HUES48 (cell line): ENCODE measurements around the gene POMP.

Source experiments
- H3K27ac ChIP-seq: one replicate; pipeline ENCODE4 v1.7.0; 2013; ENCODE audit warnings: low read depth, low read length, inconsistent platforms
- H3K27me3 ChIP-seq: 2 replicates; pipeline ENCODE4 v1.6.1; 2013; ENCODE audit warnings: mild to moderate bottlenecking, low read length; ENCODE audit not compliant: control insufficient read depth, insufficient read depth
- H3K36me3 ChIP-seq: 2 replicates; pipeline ENCODE4 v1.6.1; 2013; ENCODE audit warnings: low read length; ENCODE audit not compliant: control insufficient read depth, insufficient read depth
- H3K4me1 ChIP-seq: 2 replicates; pipeline ENCODE4 v1.6.1; 2013; ENCODE audit warnings: mild to moderate bottlenecking, low read length; ENCODE audit not compliant: control insufficient read depth, insufficient read depth
- H3K4me3 ChIP-seq: 2 replicates; pipeline ENCODE4 v1.5.1; 2013; ENCODE audit warnings: mild to moderate bottlenecking, low read depth, low read length
- H3K9ac ChIP-seq: 2 replicates; pipeline ENCODE4 v1.6.1; 2013; ENCODE audit warnings: mild to moderate bottlenecking, low read depth, low read length, moderate library complexity
- H3K9me3 ChIP-seq: 2 replicates; pipeline ENCODE4 v1.6.1; 2013; ENCODE audit warnings: low read length; ENCODE audit not compliant: control insufficient read depth, insufficient read depth

The POMP gene

DNA sequence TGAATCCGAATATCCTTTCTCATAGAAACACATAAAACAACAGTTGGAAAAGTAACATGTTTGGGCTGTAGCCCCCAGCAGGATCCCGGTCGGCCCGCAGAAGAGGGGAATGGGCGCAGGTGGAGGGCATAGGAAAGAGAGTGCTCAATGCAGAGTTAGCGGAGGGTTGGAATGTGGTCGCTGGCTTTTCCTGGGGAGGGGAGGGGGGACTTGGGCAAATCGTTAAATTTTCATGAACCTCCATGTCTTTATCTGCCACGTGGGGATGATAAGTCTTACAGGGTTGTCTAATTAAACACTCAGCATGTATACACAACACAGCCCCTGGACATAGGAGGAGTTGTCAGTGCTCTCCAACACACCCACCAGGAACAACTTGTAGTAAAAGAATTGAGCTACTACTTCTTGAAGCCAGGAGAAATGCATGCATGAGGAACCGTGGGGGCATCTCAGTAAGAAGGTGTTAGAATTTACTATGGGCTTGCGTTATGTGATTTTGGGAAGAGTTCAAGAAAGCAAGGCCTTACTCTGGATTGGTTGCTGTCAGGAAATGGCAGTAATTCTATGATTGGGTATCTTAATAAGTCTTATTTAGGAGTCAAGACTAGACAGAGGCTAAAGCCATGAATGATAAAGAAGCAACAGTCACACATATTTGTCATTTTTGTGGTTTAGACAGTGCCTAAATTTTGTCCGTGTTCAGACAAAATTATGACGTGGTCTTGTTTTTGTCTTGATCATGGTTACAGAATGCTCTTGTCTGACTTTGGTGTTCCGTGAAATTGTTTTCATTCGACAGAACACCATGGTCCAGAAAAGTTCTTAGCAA lies 60.5 kb downstream of the POMP start:
- Histone ChIP-seq H3K9me3 (no peaks in the 10 kb centered on the region), H3K36me3 (no peaks in the 10 kb centered on the region), H3K27me3 (peaks cover 33% of the 10 kb centered on the region), H3K27ac (no peak overlapping the region), H3K9ac (no peak overlapping the region), H3K4me3 (peak overlapping the region; percentile 82), H3K4me1 (0 out of 2 replicates have a peak, but pooled peaks cover 3% of the 10 kb centered on the region)

DNA sequence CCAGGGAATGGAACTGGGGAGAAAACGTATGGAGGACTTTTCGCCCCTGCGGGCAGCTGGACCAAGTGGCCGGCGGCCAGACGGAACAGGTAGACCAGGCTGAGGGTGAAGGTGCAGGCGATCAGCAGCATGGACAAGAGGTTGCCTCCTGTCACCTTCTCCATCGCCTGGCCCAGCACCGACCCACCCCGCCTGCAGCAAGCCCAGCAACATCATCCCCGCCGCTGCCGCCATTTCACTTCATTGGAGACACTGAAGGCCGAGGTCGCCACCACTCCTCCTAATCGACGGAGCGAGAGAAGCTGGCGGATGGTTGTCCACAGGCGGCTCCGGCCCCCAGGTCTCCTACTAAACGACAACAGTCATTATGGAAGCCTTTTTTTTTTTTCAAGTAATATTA lies 64.9 kb downstream of the POMP start:
- H3K36me3 ChIP-seq, result no peaks in the 10 kb centered on the region
- no peaks in the 10 kb centered on the region for H3K4me1 ChIP-seq
- no peak overlapping the region for H3K9ac ChIP-seq
- H3K9me3 ChIP-seq, result no peaks in the 10 kb centered on the region
- peaks cover 10% of the 10 kb centered on the region for H3K27me3 ChIP-seq
- H3K27ac ChIP-seq, result no peak overlapping the region
- H3K4me3 ChIP-seq, result no peak overlapping the region

DNA sequence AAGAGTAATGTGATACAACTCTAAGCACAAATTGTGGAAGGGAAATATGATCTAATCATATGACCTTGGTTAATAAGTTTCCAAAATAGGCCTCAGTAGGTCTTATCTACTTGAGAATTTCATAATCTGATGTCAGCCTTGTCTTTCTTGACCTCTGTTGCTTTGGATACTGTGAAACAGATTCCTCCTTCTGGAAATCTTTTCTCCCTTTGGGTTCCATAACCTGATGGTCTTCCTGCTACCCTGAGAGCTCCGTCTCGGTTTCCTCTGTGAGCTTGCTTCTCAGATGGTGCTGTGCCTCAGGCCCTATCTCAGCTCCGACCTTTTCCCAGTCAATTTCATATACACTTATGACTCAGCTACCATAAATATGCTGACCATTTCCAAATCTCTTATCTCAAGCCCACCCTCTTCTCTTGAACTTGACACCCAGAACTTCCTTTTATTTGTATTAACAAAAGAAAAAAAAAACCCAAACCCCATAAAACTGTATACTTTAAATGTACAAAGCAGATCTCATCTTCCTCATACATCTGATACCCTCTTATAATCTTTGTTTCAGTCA lies 66.2 kb downstream of the POMP start:
- Histone ChIP-seq H3K4me1 (no peaks in the 10 kb centered on the region), H3K9me3 (no peaks in the 10 kb centered on the region), H3K27ac (no peak overlapping the region), H3K27me3 (no peaks in the 10 kb centered on the region), H3K36me3 (no peaks in the 10 kb centered on the region), H3K9ac (no peak overlapping the region), H3K4me3 (no peak overlapping the region)
